ENCODE measurements around the gene RPL31.

- no peak for TF ChIP-seq CTCF (IDR thresholded peaks at IDR 0.05; ENCODE audit: low read length)
- no peak for TF ChIP-seq EZH2 (optimal IDR thresholded peaks at IDR 0.05; ENCODE audit: low read depth, low read length)
- no peak for TF ChIP-seq EZH2phosphoT487 (IDR thresholded peaks at IDR 0.05; ENCODE audit: low read length)
These were observed 11.9 kb upstream of the RPL31 start for GRCh38 chr2:100990166-100990565.

All from MM.1S (cell line).